ENCODE measurements around the gene CCDC30. TPM values are rescaled to one million over a fixed set of nuclear protein-coding genes. Genes with fewer than 3 reads are reported as not detected.

The CCDC30 gene
- total RNA-seq (2011; cell fraction: chromatin; rRNA removed; ENCODE audit: low replicate concordance): 0.23 and 1.9 TPM in 2 replicates
- total RNA-seq (2011; cell fraction: nucleolus; rRNA removed): 0.50 and 0.66 TPM in 2 replicates
- 0.92 and 1.9 TPM in 2 replicates for total RNA-seq (2011; cell fraction: nucleoplasm; rRNA removed)
- total RNA-seq (2014; rRNA removed): 0.05 and 0.08 TPM in 2 replicates
- total RNA-seq (2014; rRNA removed; fragmentation: Illumina TruSeq; extraction: Trizol): 0.40 and 1.8 TPM in 2 replicates
- 0.36 and 0.41 TPM in 2 replicates for total RNA-seq (2015; rRNA removed; fragmentation: Illumina TruSeq; extraction: Trizol)
- 0.76 and 0.91 TPM in 2 replicates for total RNA-seq (2021)
- polyA plus RNA-seq (2011; rRNA removed): 0.17 and 0.19 TPM in 2 replicates
- not detected in 2 replicates for polyA plus RNA-seq (2011; cell fraction: cytosol; rRNA removed)
- 0.21 and 0.33 TPM in 2 replicates for polyA plus RNA-seq (2011; cell fraction: nucleus; rRNA removed)
- 0.56 and 0.60 TPM in 2 replicates for polyA plus RNA-seq (2012)
- 0.15 and 0.16 TPM in 2 replicates for polyA plus RNA-seq (2014; fragmentation: Illumina TruSeq; extraction: Trizol)
- polyA plus RNA-seq (2014; fragmentation: Nextera tagmentation; extraction: Ambion mirVana): under 1 TPM; 0.24 to 0.44 TPM
- polyA plus RNA-seq (2014; rRNA removed): 0.12 and 0.23 TPM in 2 replicates
- polyA minus RNA-seq (2011; rRNA and poly(A)+ RNA removed): 0.09 and 0.32 TPM in 2 replicates
- not detected in 2 replicates for polyA minus RNA-seq (2011; cell fraction: cytosol; rRNA and poly(A)+ RNA removed)
- polyA minus RNA-seq (2011; cell fraction: nucleus; rRNA and poly(A)+ RNA removed): 0.67 and 1.4 TPM in 2 replicates
- percentile 22 among the genes with signal in this experiment for Bru-seq, nascent RNA
- BruChase-seq, experiment 1, labeled RNA remaining after a 2-hour chase: percentile 26 among the genes with signal in this experiment
- BruChase-seq, experiment 2, labeled RNA remaining after a 6-hour chase: percentile 28 among the genes with signal in this experiment
- long read RNA-seq, experiment 1, partial matches to known transcripts: 0 of 2 reads
- long read RNA-seq, experiment 1, other reads (novel, unspliced or antisense): 2 of 2 reads
- long read RNA-seq, experiment 2: 0 reads
- long read RNA-seq, experiment 3: 0 reads

- DNase-seq (ENCODE audit: extremely low read depth in 1 of 4, low spot score in 3 of 4) (no peak), ATAC-seq (no peak), FAIRE-seq (no peak)
- BruUV-seq (replicated peaks): no TSS peak
- H3K36me3 ChIP-seq (ENCODE audit: control insufficient read depth, insufficient read depth, low read length): peaks cover 9% of the 10 kb centered on the region; the same call in 1 of the 3 replicates
- in situ Hi-C loops (cut with MboI): no loop called here
- WGBS (ENCODE audit: insufficient coverage, low coverage, missing lambda C conversion rate): 63% methylated on average over 42 of the region's 59 CpGs
- H3K9me1 ChIP-seq (ENCODE audit: control insufficient read depth, insufficient read depth, low read length): no peaks in the 10 kb centered on the region
- H3K9ac ChIP-seq (ENCODE audit: insufficient read depth in 1 of 2, low read depth in 2 of 2, low read length in 2 of 2): no peak within 1 kb of the TSS
- no peak within 1 kb of the TSS for H2AFZ ChIP-seq (ENCODE audit: low read depth, low read length)
- no peak within 1 kb of the TSS for H3K4me3 ChIP-seq
- no peak within 1 kb of the TSS for H3K4me2 ChIP-seq (ENCODE audit: insufficient read depth, low read length)
- intact Hi-C loops (cut with micrococcal nuclease): no loop called here
- peaks cover 5 to 10% of the 10 kb centered on the region in 2 experiments; a peak in 2 of 5 replicates for H3K27me3 ChIP-seq (ENCODE audit: control insufficient read depth in 2 of 2, insufficient read depth in 2 of 2, low read length in 2 of 2)
- CTCF ChIA-PET (ENCODE audit: low intra/inter-chr PET ratio): no interaction called here
- POLR2A ChIA-PET: no interaction called here
- TF ChIP-seq SIRT6 (IDR thresholded peaks at IDR 0.05; ENCODE audit: low read depth, low read length): no peak
- TF ChIP-seq RFX1 (IDR thresholded peaks at IDR 0.05): peak; percentile 82
- no peak for TF ChIP-seq PTBP1 (IDR thresholded peaks at IDR 0.05; ENCODE audit: low read depth, low read length)
- H3K9me3 ChIP-seq (replicated peaks; ENCODE audit: control insufficient read depth, insufficient read depth, low read depth, low read length): no peaks in the 10 kb centered on the region
- no peaks in the 10 kb centered on the region for H3K4me1 ChIP-seq (replicated peaks in 1 of 2; ENCODE audit: control insufficient read depth in 2 of 2, insufficient read depth in 2 of 2, low read length in 2 of 2)
- no peaks in the 10 kb centered on the region; the same call in 1 of the 2 replicates for H4K20me1 ChIP-seq (replicated peaks; ENCODE audit: control insufficient read depth, insufficient read depth, low read length)
- no peak within 1 kb of the TSS for H3K27ac ChIP-seq (ENCODE audit: extremely low read depth, low read depth, low read length)
- no peaks in the 10 kb centered on the region for H3K79me2 ChIP-seq (ENCODE audit: control insufficient read depth, insufficient read depth, low read length)
These were observed at the start of gene CCDC30 for GRCh38 chr1:42462828-42463763. TSS of gene CCDC30 (plus strand) at chr1:42463286. CDS start at chr1:42480552, 17,266 bp downstream.
